ENCODE data around the gene ZDHHC8. TPM values are rescaled to one million over a fixed set of nuclear protein-coding genes. Genes with fewer than 3 reads are reported as not detected.

ZDHHC8 gene
- total RNA-seq, 4 donors from 2014 or later, result 11.8 to 27.8 (median 16.4) TPM

- Histone ChIP-seq H3K27me3 (peaks cover 15% of the 10 kb centered on the region), H3K4me1 (no peaks in the 10 kb centered on the region), H3K36me3 (no peaks in the 10 kb centered on the region), H3K27ac (no peak overlapping the region), H3K4me3 (no peak overlapping the region), H3K9me3 (no peaks in the 10 kb centered on the region)
- no peak for ATAC-seq
- no peak for TF ChIP-seq POLR2AphosphoS5 (IDR thresholded peaks at IDR 0.05)
- TF ChIP-seq POLR2A (IDR thresholded peaks at IDR 0.05), result no peak
- no peak for TF ChIP-seq CTCF (IDR thresholded peaks at IDR 0.05)
- no peak for TF ChIP-seq EP300 (IDR thresholded peaks at IDR 0.05)
- WGBS, 2 donors (ENCODE audit: low coverage in 1 of 2), result 80% methylated on average over 3 of the region's 13 CpGs; no CpG with 5 or more reads in 1 of the 2 donors
Observed at GRCh38 chr22:20170170-20170569, 38.6 kb downstream of the ZDHHC8 start.

GRCh38 chr22:20171288-20172140 lies 39.9 kb downstream of the ZDHHC8 start:
- H3K4me3 ChIP-seq, result no peak overlapping the region
- H3K36me3 ChIP-seq, result no peaks in the 10 kb centered on the region
- H3K9me3 ChIP-seq, result no peaks in the 10 kb centered on the region
- no peak overlapping the region for H3K27ac ChIP-seq
- peaks cover 15% of the 10 kb centered on the region for H3K27me3 ChIP-seq
- ATAC-seq, result peak; percentile 20
- H3K4me1 ChIP-seq, result no peaks in the 10 kb centered on the region
- no peak for TF ChIP-seq POLR2AphosphoS5 (IDR thresholded peaks at IDR 0.05)
- TF ChIP-seq EP300 (IDR thresholded peaks at IDR 0.05), result no peak
- no peak for TF ChIP-seq CTCF (IDR thresholded peaks at IDR 0.05)
- no peak for TF ChIP-seq POLR2A (IDR thresholded peaks at IDR 0.05)
- 83 to 84% methylated on average over 3 to 7 of the region's 12 CpGs for WGBS, 2 donors (ENCODE audit: low coverage in 1 of 2)

GRCh38 chr22:20172141-20172613 lies 40.6 kb downstream of the ZDHHC8 start:
- no peaks in the 10 kb centered on the region for H3K9me3 ChIP-seq
- H3K36me3 ChIP-seq, result no peaks in the 10 kb centered on the region
- ATAC-seq, result no peak
- WGBS, 2 donors (ENCODE audit: low coverage in 1 of 2), result 82 to 93% methylated on average over 2 to 3 of the region's 10 CpGs
- no peak overlapping the region for H3K27ac ChIP-seq
- no peaks in the 10 kb centered on the region for H3K4me1 ChIP-seq
- no peak for TF ChIP-seq POLR2A (IDR thresholded peaks at IDR 0.05)
- TF ChIP-seq EP300 (IDR thresholded peaks at IDR 0.05), result no peak
- TF ChIP-seq CTCF (IDR thresholded peaks at IDR 0.05), result no peak
- no peak for TF ChIP-seq POLR2AphosphoS5 (IDR thresholded peaks at IDR 0.05)
- H3K4me3 ChIP-seq, result no peak overlapping the region
- peaks cover 15% of the 10 kb centered on the region for H3K27me3 ChIP-seq

- H3K9me3 ChIP-seq, result no peaks in the 10 kb centered on the region
- no peaks in the 10 kb centered on the region for H3K4me1 ChIP-seq
- H3K27ac ChIP-seq, result no peak overlapping the region
- no peaks in the 10 kb centered on the region for H3K36me3 ChIP-seq
- WGBS, 2 donors (ENCODE audit: low coverage in 1 of 2), result no CpG with 5 or more reads among the region's 11 CpGs
- TF ChIP-seq POLR2A (IDR thresholded peaks at IDR 0.05) (no peak), POLR2AphosphoS5 (IDR thresholded peaks at IDR 0.05) (no peak), EP300 (IDR thresholded peaks at IDR 0.05) (no peak), CTCF (IDR thresholded peaks at IDR 0.05) (no peak)
- ATAC-seq, result no peak
- peaks cover 8% of the 10 kb centered on the region for H3K27me3 ChIP-seq
- H3K4me3 ChIP-seq, result no peak overlapping the region
Observed at GRCh38 chr22:20173246-20173645, 41.6 kb downstream of the ZDHHC8 start.

GRCh38 chr22:20173772-20174171 lies 42.2 kb downstream of the ZDHHC8 start:
- Histone ChIP-seq H3K4me1 (no peaks in the 10 kb centered on the region), H3K4me3 (no peak overlapping the region), H3K27ac (no peak overlapping the region), H3K36me3 (no peaks in the 10 kb centered on the region), H3K9me3 (no peaks in the 10 kb centered on the region), H3K27me3 (peaks cover 3% of the 10 kb centered on the region)
- 55% methylated on average over 2 of the region's 10 CpGs; no CpG with 5 or more reads in 1 of the 2 donors for WGBS, 2 donors (ENCODE audit: low coverage in 1 of 2)
- ATAC-seq, result no peak
- TF ChIP-seq POLR2AphosphoS5 (IDR thresholded peaks at IDR 0.05), result no peak
